ENCODE data around the gene HEXD.

HEXD gene

DNA sequence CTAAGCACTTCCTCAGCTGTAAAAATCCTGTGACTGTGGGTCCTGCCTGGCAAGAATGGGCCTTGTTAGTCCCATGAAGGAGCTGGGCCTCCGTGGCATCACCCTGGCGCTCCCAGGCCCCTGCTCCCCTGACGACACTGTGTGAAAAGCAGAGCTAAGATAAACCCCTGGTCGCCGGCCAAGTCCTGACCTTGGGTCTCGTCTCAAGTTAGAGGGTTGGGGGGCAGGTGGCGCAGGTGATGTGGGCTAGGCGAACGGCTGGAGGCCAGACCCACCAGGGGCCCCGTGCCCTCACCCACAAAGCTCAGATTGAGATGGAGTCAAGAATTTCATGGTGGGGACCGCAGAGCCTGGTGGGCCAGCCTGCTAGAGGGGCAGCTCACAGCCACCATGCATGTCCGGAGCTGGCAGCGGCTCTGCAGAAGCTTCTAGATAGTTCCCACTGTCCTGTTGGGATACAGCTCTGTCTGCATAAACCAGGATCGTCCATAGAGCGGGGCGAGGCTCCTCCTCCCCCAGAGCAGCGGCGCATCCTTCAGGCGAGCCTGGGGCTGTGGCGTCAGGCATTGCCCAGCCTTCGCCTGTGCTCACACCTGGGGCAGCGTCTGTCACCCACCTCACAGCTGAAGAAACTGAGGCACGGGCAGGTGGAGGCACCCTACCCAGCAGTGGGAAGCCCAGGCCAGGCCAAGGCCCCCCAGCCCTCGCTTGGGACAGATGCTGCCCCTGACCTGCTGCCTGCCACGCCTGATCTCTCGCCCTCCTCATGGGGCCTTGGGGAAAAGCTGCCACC, 20.4 kb downstream of the HEXD start:
- TF ChIP-seq, protein P1, sequence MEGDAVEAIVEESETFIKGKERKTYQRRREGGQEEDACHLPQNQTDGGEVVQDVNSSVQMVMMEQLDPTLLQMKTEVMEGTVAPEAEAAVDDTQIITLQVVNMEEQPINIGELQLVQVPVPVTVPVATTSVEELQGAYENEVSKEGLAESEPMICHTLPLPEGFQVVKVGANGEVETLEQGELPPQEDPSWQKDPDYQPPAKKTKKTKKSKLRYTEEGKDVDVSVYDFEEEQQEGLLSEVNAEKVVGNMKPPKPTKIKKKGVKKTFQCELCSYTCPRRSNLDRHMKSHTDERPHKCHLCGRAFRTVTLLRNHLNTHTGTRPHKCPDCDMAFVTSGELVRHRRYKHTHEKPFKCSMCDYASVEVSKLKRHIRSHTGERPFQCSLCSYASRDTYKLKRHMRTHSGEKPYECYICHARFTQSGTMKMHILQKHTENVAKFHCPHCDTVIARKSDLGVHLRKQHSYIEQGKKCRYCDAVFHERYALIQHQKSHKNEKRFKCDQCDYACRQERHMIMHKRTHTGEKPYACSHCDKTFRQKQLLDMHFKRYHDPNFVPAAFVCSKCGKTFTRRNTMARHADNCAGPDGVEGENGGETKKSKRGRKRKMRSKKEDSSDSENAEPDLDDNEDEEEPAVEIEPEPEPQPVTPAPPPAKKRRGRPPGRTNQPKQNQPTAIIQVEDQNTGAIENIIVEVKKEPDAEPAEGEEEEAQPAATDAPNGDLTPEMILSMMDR (IDR thresholded peaks at IDR 0.05; ENCODE audit: insufficient read depth, low read depth, low read length, missing control alignments), result no peak
- no peak for DNase-seq (ENCODE audit: low read depth)

GRCh38 chr17:82439194-82439828, 21.2 kb downstream of the HEXD start:
- TF ChIP-seq, protein P1 (IDR thresholded peaks at IDR 0.05; ENCODE audit: insufficient read depth, low read depth, low read length, missing control alignments), result no peak
- DNase-seq (ENCODE audit: low read depth), result no peak
- no peak overlapping the region for H3K4me3 ChIP-seq (ENCODE audit: low read depth, low read length)

More for the DNA sequence above, 20.4 kb downstream of the HEXD start:
- H3K4me3 ChIP-seq (ENCODE audit: low read depth, low read length), result no peak overlapping the region

GRCh38 chr17:82439829-82440365, 21.8 kb downstream of the HEXD start:
- no peak for DNase-seq (ENCODE audit: low read depth)
- no peak overlapping the region for H3K4me3 ChIP-seq (ENCODE audit: low read depth, low read length)
- TF ChIP-seq, protein P1 (IDR thresholded peaks at IDR 0.05; ENCODE audit: insufficient read depth, low read depth, low read length, missing control alignments), result no peak

DNA sequence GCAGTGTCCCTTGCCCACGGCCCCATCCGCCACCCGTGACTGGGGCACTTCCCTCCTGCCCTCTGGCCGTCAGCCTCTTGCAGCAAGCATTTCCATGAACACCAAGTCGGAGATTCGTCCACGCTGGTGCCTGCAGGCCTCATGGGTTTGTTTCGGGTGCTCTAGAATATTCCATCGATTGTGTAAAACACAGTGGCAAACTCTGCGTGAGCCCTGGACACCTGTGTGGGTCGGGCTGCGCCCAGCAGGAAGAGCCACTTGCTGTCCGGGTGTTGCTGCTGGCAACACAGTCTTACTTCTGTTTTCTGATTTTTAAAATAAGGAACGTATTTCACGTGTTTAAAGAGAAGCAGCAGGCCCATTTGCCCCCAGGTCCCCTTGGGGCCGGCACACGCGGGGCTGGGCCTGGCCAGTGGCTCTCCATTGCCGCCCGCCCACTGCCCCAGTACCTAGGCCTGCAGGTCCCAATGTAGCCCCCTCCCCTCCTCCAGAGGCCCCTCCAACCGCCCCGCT, 22.4 kb downstream of the HEXD start:
- H3K4me3 ChIP-seq (ENCODE audit: low read depth, low read length), result no peak overlapping the region
- no peak for DNase-seq (ENCODE audit: low read depth)
- TF ChIP-seq, protein P1 (IDR thresholded peaks at IDR 0.05; ENCODE audit: insufficient read depth, low read depth, low read length, missing control alignments), result no peak

GRCh38 chr17:82440991-82441627, 23.0 kb downstream of the HEXD start:
- H3K4me3 ChIP-seq (ENCODE audit: low read depth, low read length), result no peak overlapping the region
- DNase-seq (ENCODE audit: low read depth), result no peak
- TF ChIP-seq, protein P1 (IDR thresholded peaks at IDR 0.05; ENCODE audit: insufficient read depth, low read depth, low read length, missing control alignments), result no peak

DNA sequence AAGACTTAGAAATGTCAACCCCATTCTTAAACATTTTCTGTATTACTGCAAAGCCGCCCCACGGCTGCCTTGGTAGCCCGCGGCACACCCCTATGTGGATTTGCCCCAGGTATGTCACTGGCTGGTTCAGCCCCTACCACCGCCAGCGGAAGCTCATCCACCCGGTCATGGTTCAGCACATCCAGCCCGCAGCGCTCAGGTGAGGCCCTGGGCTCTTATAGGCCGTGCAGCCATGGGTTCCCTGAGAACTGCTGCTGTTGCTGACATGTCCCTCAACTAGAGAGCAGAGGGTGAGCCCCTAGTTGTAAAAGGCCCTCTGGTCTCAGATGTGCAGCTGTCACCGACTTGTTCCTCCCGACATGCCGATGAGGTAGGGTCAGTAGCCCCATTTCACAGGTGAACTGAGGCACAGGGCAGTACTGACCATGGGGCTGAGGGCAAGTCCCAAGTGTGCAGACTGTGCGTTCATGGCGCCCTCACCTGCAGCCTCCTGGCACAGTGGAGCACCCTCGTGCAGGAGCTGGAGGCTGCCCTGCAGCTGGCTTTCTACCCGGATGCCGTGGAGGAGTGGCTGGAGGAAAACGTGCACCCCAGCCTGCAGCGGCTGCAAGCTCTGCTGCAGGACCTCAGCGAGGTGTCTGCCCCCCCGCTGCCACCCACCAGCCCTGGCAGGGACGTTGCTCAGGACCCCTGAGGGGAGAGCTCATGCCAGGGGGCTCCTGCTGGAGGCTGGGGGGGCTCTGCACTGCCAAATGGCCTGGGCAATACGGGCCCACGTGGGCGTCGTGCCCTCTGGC, 23.7 kb downstream of the HEXD start:
- TF ChIP-seq, protein P1 (IDR thresholded peaks at IDR 0.05; ENCODE audit: insufficient read depth, low read depth, low read length, missing control alignments), result no peak
- H3K4me3 ChIP-seq (ENCODE audit: low read depth, low read length), result no peak overlapping the region

More for the DNA sequence above, 23.7 kb downstream of the HEXD start:
- peak; percentile 54 for DNase-seq (ENCODE audit: low read depth)

All from GM12865 (cell line).